Kidney capillary endothelial cell (primary cell): ENCODE results near the gene EIF2D.
"Not testable (repeated sequence)": the region's sequence is repeated elsewhere in the genome, so short reads cannot be mapped to it uniquely, and the experiment has no call there.

Experiments used
- DNase-seq: peaks from one replicate; pipeline ENCODE4 v3.0.0-alpha.2; 2018; ENCODE audit warnings: low spot score

Gene EIF2D

GRCh38 chr1:206612129-206612876, at the start of gene EIF2D:
Gene EIF2D, minus strand, starts transcription at chr1:206612465. Its CDS starts 123 bp downstream, at chr1:206612342.
- peak; percentile 96 for DNase-seq

- no peak for DNase-seq
Measured at GRCh38 chr1:206661161-206661820, 49.0 kb upstream of the EIF2D start.

- no peak for DNase-seq
Measured at GRCh38 chr1:206660136-206660535, 47.9 kb upstream of the EIF2D start.

- no peak for DNase-seq
Measured at GRCh38 chr1:206658981-206659273, 46.7 kb upstream of the EIF2D start.

GRCh38 chr1:206658264-206658980, 46.2 kb upstream of the EIF2D start:
- peak; percentile 34 for DNase-seq

- no peak for DNase-seq
Measured at GRCh38 chr1:206657751-206658150, 45.5 kb upstream of the EIF2D start.

- DNase-seq = no peak
Measured at GRCh38 chr1:206656936-206657335, 44.7 kb upstream of the EIF2D start.

GRCh38 chr1:206655471-206655882, 43.2 kb upstream of the EIF2D start:
- no peak for DNase-seq

GRCh38 chr1:206654828-206655227, 42.6 kb upstream of the EIF2D start:
- peak; percentile 72 for DNase-seq

- DNase-seq = no peak
Measured at GRCh38 chr1:206653715-206654459, 41.6 kb upstream of the EIF2D start.

GRCh38 chr1:206651958-206652890, 40.0 kb upstream of the EIF2D start:
- no peak for DNase-seq

GRCh38 chr1:206651014-206651413, 38.7 kb upstream of the EIF2D start:
- no peak for DNase-seq

- DNase-seq = peak; percentile 20
Measured at GRCh38 chr1:206649261-206649921, 37.1 kb upstream of the EIF2D start.

- DNase-seq = no peak
Measured at GRCh38 chr1:206647224-206647623, 35.0 kb upstream of the EIF2D start.

GRCh38 chr1:206646504-206646903, 34.2 kb upstream of the EIF2D start:
- no peak for DNase-seq

GRCh38 chr1:206643118-206643698, 30.9 kb upstream of the EIF2D start:
- no peak for DNase-seq

GRCh38 chr1:206642074-206642473, 29.8 kb upstream of the EIF2D start:
- not testable (repeated sequence) for DNase-seq

- DNase-seq = no peak
Measured at GRCh38 chr1:206637605-206638004, 25.3 kb upstream of the EIF2D start.

GRCh38 chr1:206636671-206637070, 24.4 kb upstream of the EIF2D start:
- peak; percentile 12 for DNase-seq

GRCh38 chr1:206635978-206636345, 23.7 kb upstream of the EIF2D start:
- DNase-seq = no peak
